ENCODE data around the gene SEC11A. TPM values are rescaled to one million over a fixed set of nuclear protein-coding genes. Genes with fewer than 3 reads are reported as not detected.
"Not testable (repeated sequence)": the region's sequence is repeated elsewhere in the genome, so short reads cannot be mapped to it uniquely, and the experiment has no call there.

Gene SEC11A
- 104 and 108 TPM in 2 replicates for total RNA-seq

DNA sequence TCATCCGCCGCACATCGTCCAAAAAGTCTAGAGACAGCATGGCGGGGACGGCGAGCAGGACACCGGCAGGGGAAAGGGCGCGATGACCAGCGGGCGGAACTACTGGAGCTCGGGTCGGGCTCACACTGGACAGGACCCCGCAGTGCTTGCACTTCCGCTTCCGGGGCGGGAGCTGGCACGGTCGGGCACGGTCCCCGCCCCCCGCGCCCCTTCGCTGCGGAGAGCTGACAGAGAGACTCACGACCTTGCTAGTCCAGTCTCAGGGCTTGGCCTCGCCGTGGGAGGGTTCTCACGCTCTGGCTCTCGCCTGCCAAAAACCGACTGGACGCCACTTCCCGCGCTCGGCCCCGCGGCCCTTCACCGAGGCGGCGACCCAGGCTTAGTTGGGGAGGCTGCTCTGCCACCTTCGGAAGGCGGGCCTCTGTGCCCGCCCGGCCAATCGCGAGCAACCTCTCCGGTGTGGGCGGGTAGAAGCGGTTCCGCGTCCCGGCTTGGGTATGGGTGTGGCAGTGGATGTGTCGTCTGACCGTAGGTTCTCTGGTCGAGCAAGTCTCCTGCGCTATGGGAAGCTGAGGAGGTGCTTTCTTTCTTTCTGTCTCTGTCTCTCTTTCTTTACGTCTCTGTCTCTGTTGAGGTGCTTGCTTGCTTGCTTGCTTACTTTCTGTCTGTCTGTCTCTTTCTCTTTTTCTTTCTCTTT is at the start of gene SEC11A:
SEC11A (minus strand) TSS at position 104 of the 697 bp plus-strand sequence; CDS start at position 40, 64 bp downstream.
- intact Hi-C loops (cut with micrococcal nuclease) = loop anchor here (1.0 to 5.0 kb wide), 8 partner anchors 9 to 264 kb away; partner anchors contain the start of genes WDR73 and ZNF592

DNA sequence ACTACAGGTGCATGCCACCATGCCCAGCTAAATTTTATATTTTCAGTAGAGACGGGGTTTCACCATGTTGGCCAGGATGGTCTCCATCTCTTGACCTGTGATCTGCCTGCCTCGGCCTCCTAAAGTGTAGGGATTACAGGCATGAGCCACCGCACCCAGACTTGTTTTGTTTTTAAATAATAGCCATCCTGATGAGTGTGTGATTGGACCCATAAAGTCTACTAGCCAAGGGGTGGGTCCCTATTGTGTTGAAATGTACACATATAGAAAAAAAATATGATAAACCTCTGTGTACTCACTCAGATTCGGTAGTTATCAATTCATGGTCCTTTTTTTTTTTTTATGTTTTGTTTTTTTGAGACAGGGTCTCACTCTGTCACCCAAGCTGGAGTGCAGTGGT is 49.7 kb upstream of the SEC11A start:
- intact Hi-C loops (cut with micrococcal nuclease) = no loop called here

- intact Hi-C loops (cut with micrococcal nuclease) = loop anchor here (5.0 kb wide), 1 partner anchor 113 kb away; the partner anchor contains the start of gene WDR73
Measured at GRCh38 chr15:84764989-84765388, 49.0 kb upstream of the SEC11A start.

DNA sequence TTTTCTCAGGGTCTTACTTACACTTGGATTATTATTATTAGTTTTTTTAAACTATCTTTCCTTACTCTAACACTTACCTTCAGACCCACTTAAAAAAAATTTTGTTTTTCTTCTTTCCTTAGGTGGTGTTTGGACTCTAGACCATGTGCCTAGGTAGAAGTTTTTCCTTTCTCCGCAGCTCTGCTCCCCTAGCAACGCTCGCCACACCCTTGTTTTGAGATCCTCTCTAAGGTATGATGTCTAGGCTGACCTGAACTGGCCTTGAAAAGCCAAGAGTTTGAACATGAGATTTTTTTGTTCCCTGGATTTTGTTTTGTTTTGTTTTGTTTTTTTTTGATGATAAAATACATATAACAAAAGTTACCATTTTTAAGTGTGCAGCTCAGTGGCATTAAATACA is 48.6 kb upstream of the SEC11A start:
- intact Hi-C loops (cut with micrococcal nuclease) = loop anchor here (5.0 kb wide), 1 partner anchor 112 kb away; the partner anchor contains the start of gene WDR73

GRCh38 chr15:84762840-84763572 is 47.1 kb upstream of the SEC11A start:
- intact Hi-C loops (cut with micrococcal nuclease) = loop anchor here (1.0 to 5.0 kb wide), 2 partner anchors 14 to 111 kb away; partner anchors contain the start of gene WDR73

GRCh38 chr15:84761607-84762131 is 45.7 kb upstream of the SEC11A start:
- intact Hi-C loops (cut with micrococcal nuclease) = loop anchor here (1.0 to 5.0 kb wide), 2 partner anchors 12 to 109 kb away; partner anchors contain the start of gene WDR73

DNA sequence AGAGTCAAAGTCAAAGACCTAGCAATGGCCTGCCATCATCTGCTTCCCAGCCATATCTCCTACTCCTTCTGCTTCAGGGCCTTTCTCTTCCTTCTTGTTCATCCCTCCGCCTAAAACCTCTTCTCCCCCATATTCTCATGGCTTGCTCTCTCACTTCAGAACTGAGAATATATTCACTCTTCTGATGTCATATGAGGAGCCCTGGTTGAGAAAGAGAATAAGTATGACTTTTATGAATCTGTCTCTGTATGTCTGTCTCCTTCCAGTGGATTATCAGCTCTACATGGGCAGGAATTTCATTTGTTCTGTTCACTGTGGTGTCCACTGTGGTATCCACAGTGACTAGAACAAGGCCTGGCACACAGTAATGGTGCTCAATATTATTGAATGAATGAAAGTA is 44.3 kb upstream of the SEC11A start:
- intact Hi-C loops (cut with micrococcal nuclease) = loop anchor here (5.0 kb wide), 1 partner anchor 108 kb away; the partner anchor contains the start of gene WDR73

GRCh38 chr15:84759018-84759417 is 43.1 kb upstream of the SEC11A start:
- intact Hi-C loops (cut with micrococcal nuclease) = no loop called here

- intact Hi-C loops (cut with micrococcal nuclease) = no loop called here
Measured at GRCh38 chr15:84755736-84756527, 40.0 kb upstream of the SEC11A start.

DNA sequence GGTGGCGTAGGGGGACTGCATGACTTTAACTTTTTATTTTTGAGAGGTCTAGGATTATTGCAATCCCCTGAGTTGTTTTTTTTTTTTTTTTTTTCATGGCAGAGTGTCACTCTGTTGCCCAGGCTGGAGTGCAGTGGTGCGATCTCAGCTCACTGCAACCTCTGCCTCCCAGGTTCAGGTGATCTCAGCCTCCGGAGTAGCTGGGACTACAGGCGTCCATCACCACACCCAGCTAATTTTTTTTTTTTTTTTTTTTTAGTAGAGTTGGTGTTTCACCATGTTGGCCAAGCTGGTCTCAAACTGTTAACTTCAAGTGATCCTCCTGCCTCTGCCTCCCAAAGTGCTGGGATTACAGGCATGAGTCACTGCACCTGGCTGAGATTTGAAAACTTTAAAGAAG is 39.0 kb upstream of the SEC11A start:
- intact Hi-C loops (cut with micrococcal nuclease) = not testable (repeated sequence)

DNA sequence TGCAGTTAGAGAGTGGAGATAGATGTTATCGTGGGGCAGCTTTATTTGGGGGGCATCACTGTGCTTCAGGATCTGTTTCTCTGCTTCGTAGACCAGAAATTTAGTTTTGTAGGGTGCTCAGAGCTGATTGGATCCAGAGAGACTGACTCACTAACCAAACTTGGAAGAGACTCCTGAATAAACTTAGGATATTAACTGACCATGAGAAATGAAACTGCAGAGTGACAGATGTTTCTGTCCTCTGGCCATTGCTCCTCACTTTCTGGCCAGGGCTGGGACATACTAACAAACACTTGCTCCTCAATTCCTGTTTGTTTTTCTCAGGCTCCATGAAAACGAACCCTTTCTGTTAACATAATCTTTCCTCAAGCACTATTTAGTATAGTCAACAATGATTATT is 36.8 kb upstream of the SEC11A start:
- intact Hi-C loops (cut with micrococcal nuclease) = no loop called here

GRCh38 chr15:84752195-84752594 is 36.3 kb upstream of the SEC11A start:
- intact Hi-C loops (cut with micrococcal nuclease) = no loop called here

- intact Hi-C loops (cut with micrococcal nuclease) = not testable (repeated sequence)
Measured at GRCh38 chr15:84751721-84752120, 35.8 kb upstream of the SEC11A start.

- intact Hi-C loops (cut with micrococcal nuclease) = no loop called here
Measured at GRCh38 chr15:84750583-84751092, 34.7 kb upstream of the SEC11A start.

GRCh38 chr15:84749111-84749991 is 33.4 kb upstream of the SEC11A start:
- intact Hi-C loops (cut with micrococcal nuclease) = loop anchor here (1.0 to 2.0 kb wide), 3 partner anchors 13 to 231 kb away; partner anchors contain the start of gene PDE8A

GRCh38 chr15:84748274-84749110 is 32.6 kb upstream of the SEC11A start, which contains the start of gene ZNF592:
Gene ZNF592 (plus strand): TSS chr15:84748592. CDS start chr15:84782676, 34,084 bp downstream.
- intact Hi-C loops (cut with micrococcal nuclease) = loop anchor here (1.0 to 2.0 kb wide), 6 partner anchors 14 to 232 kb away; partner anchors contain the start of genes PDE8A, SEC11A and WDR73

DNA sequence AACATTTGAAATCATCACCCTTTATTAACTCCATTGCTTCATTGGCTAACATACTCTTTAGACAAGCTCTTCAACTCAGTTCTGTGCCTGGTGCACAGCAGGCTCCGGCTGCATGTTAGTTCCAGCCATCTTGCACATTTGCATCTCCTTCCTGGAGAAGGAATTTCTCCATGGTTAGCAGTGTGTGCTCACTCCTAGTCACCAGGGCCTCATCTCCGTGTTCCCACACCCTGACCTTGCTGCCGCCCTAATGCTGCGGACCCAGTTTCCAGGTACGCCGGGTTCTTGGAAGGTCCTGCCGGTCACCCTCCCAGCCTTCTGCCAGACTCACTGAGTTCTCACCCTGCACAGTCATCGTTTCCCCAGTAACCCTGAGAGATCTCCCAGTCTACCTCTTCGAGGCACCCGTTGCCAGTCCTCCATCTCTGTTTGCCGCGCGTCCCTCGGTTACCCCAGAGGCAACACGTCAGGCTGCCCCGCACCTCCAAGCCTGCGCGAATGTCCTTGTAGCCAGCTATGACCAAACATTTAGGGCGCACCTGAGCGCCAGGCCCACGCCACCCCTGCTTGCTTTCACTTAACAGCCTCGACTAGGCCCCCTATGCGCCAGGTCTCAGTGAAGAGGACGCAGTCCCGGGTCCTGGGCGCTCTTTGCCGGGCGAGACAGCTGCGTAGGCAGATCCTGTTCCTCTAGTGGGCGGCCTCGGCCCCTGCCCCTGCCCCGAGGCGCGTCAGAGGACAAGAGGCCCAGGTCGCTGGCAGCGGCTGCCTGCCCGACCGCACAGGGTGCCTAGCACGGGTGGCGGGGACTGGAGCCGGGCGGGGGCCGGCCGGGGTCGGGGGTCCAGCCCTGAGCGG is 31.7 kb upstream of the SEC11A start:
- intact Hi-C loops (cut with micrococcal nuclease) = loop anchor here (1.0 to 2.0 kb wide), 6 partner anchors 11 to 233 kb away; partner anchors contain the start of genes PDE8A, SEC11A and WDR73

DNA sequence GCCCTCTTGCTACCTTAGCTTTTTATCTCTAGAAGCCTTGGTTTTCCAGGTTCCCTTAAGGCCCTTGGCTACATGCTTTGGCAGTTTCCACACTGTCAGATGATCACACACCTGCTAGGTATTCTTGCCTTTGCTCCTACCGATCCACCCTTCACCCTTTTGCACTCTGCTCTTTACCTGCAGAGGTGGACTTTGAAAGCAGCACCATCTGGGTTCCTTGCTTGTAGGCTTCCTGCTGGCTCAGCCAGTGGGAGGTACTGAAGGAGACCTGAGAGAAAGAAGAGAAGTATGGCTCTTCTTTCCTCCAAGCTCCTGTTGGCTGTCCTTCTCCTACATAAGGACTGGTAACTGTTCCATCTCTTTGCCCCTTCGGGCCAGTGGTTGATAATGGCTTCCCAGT is 25.2 kb upstream of the SEC11A start:
- intact Hi-C loops (cut with micrococcal nuclease) = no loop called here

Measured in T-helper 1 cell treated with Interleukin-12 subunit alpha and Interleukin-12 subunit beta and Interleukin-4 antibody, amounts not matched to agents 30 ng/mL and 1 ng/mL, for 36 hours (primary cell).